ENCODE measurements around the gene DCAF16.
"Not testable (repeated sequence)": the region's sequence is repeated elsewhere in the genome, so short reads cannot be mapped to it uniquely, and the experiment has no call there.

DCAF16 gene

DNA sequence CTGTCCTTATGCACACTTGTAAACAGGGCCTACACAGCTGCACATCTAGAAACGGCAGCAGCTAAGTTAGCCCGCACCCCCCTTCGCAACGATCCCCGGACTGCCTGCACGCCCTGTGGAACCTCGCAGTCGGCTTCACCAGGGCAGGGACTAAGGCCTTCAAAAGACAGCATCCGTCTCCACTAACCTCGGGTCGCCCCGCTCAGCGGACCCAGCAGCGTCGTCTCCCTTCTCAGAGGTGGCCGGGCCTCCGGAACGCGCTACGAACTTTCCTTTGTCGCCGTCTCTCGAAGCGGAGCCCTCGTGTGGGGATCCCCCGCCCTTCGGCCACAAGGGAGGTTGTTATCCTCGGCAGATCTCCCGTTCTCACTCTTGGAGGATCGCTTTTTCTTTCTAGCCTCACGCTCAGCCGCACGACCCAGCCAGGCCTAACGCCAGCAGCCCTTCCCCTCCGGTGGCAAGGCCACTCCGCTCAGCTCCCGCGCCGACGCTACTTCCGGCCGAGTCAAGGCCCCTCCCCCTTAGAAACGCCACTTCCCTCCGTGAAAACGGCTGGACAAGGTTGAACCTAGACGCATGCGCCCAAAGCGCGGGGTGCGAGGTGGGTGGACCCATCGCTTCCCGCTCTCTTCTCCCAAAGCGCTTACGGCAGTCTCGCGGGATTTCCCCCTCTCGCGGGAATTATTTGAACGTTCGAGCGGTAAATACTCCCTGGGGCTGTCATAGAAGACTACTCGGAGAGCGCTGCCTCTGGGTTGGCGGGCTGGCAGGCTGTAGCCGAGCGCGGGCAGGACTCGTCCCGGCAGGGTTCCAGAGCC lies at the start of gene DCAF16, which contains the start of gene NCAPG:
Gene DCAF16, minus strand, starts transcription at position 498 of the 818 bp plus-strand sequence. CDS start 6,616 bp downstream, outside the sequence.
Gene NCAPG, plus strand, starts transcription at position 720 of the 818 bp plus-strand sequence. CDS start 99 bp downstream, outside the sequence.
- DNase-seq (ENCODE audit: low spot score) = peak; percentile 99

DNA sequence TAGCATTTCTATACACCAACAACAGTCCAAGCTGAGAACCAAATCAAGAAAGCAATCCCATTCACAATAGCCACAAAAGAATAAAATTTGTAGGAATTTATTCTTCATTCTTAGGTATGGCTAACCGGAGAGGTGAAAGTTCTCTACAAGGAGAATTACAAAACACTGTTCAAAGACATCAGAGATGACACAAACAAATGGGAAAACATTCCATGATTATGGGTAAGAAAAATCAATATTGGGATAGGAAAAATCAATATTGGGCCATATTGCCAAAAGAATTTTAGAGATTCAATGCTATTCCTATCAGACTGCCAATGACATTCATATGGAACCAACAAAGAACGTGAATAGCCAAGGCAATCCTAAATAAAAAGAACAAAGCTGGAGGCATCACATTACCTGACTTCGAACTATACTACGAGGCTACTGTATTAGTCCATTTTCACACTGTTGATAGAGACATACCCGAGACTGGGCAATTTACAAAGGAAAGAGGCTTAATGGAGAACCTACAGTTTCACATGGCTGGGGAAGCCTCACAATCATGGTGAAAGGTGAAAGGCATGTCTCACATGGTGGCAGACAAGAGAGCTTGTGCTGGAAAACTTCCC lies 49.3 kb upstream of the DCAF16 start:
- DNase-seq (ENCODE audit: low spot score) = no peak

DNA sequence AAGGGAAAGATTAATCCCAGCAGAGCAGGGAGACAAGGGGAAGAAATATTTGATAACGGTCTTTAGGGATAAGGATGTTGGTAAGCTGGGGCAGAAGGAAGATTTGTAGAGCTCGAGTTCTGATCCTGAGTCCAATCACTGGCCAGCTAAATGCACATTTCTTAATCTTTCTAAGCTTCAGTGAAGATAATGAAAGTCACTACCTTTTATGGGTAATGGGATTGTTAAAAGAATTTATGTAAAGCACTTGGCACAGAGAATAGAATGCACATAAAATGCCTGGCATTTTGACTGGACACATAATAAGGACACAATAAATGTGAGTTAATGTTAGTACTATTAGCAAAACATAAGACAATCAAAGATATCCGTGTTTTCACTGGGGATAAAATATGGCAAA lies 43.5 kb upstream of the DCAF16 start:
- DNase-seq (ENCODE audit: low spot score) = no peak

DNA sequence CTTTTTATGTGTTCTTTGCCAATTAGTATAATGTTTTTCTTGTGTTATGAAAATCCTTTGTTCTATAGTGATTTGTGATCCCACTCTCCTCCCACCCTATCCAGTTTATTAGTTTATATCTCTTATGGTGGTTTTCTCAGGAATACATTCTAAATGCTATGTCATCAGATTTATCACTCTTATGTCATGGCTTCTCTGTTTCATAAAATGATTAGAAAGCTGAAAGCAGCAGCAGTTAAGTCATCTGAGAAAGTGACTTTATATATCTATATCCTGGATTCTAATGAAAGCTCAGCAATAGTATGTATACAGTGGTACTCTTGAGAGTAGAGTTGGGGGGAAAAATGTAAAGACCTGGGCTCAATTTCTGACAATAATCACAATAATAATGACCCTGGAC lies 41.4 kb upstream of the DCAF16 start:
- DNase-seq (ENCODE audit: low spot score) = no peak

DNA sequence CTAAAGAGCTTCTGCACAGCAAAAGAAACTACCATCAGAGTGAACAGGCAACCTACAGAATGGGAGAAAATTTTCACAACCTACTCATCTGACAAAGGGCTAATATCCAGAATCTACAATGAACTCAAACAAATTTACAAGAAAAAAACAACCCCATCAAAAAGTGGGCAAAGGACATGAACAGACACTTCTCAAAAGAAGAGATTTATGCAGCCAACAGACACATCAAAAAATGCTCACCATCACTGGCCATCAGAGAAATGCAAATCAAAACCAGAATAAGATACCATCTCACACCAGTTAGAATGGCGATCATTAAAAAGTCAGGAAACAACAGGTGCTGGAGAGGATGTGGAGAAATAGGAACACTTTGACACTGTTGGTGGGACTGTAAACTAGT lies 39.7 kb upstream of the DCAF16 start:
- not testable (repeated sequence) for DNase-seq (ENCODE audit: low spot score)

DNA sequence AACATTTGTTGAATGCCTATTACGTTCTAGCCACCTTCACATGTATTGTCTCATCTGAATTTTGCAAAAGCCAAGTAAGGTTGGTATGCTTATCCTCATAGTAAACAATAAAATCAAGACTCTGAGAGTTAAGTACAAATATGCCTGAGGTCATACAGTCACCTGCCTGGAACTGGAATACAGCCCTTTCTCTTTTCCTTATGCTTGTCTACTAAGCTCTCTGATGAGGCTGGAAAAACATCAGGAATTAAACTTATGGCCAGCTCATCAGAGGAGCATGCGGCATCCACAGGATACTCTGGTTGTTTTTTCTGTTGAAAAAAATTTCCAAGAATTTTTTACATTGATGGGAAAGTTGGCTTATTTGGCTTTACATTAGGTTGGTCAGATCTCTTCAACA lies 35.7 kb upstream of the DCAF16 start:
- DNase-seq (ENCODE audit: low spot score) = no peak

DNA sequence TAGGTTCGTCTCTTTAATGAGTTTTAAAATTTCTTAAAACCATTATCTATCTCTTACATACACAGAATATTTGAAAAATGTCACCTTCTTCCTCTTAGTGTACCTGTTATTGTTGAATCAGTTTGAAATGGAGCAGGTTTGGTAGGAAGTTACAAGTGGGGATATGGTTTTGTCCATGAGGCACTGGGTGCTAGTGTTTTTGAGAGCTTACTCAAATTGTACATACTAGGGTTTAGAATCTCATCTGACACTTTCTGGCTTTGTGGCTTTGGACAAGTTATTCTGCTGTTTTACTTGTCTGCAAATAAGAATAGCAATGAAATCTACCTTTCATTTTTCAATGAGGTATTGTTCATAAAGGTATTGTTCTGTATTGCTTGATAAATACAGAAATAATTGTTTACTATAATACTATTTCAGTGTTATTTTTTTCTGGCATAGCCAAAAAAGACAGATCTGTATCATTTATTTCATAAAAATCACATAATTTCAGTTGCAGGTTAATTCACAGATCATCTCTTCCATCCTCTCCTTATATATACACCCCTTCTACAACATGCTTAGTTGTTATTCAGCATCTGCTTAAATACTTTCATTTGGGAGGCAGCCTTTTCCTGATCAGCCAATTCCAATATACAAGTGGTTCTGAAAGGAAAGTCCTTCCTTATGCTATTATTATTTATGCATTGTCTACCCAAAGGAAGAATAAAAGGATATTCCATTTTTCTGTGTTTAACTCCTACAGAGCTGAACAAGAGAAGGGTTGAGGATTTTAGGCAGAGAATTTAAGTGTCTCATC lies 13.5 kb upstream of the DCAF16 start:
- no peak for DNase-seq (ENCODE audit: low spot score)

DNA sequence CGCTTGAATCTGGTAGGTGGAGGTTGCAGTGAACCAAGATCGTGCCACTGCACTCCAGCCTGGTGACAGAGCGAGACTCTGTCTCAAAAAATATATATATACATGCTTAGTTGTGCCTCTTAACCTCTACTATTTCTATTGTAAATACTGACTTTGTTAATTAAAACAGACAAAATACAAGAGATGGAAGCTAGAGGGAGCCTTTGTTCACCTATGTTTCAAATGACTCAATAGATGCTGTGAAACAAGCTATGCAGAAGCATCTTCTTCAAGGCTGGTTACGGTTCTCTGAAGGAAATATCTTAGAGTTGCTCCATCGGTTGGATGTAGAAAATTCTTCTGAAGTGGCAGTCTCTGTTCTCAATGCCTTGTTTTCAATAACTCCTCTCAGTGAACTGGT lies 6.5 kb upstream of the DCAF16 start:
- DNase-seq (ENCODE audit: low spot score) = peak; percentile 17

DNA sequence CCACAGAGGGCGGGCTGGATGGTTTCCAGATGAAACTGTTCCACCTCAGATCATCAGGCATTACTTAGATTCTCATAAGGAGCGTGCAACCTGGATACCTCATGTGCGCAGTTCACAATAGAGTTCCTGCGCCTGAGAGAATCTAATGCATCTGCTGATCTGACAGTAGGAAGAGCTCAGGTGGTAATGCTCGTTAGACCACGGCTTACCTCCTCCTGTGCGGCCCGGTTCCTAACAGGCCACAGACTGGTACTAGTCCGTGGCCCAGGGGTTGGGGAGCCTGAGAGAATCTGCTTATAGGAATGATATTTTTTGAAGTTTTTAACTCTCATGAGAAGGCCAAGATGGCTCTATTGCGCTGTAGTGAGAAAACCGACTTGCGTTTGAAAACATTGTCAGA lies 5.6 kb upstream of the DCAF16 start:
- DNase-seq (ENCODE audit: low spot score) = no peak

DNA sequence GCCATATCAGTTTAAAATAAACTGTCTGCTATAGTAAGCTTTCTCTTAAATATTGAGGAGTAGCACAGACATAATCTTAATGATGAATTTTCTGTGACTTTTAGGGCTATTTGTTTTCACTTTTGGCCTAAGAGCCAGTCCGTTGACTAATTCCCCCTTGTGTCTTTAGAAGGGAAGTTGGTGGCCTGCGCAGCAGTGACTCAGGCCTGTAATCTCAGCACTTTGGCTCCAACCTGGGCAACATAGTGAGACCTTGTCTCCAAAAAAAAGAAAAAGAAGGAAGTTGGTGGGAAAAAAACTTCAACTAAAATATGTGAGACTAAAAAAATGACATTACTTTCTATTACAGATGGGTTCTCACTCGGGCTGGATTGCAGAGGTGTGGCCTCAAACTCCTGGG lies 3.6 kb upstream of the DCAF16 start:
- DNase-seq (ENCODE audit: low spot score) = no peak

DNA sequence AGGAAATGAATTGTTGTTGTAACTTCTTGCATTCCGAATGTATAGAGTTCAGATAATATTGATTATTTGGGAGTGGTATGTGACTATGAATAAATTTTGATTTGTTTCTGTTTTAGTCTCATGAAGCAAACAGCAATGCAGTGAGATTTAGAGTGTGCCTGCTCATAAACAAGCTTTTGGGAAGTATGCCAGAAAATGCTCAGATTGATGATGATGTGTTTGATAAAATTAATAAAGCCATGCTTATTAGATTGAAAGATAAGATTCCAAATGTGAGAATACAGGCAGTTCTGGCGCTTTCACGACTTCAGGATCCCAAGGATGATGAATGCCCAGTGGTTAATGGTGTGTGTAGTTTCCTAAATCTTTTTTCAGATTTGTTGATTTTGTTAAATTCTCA lies 2.2 kb upstream of the DCAF16 start:
- DNase-seq (ENCODE audit: low spot score) = no peak

DNA sequence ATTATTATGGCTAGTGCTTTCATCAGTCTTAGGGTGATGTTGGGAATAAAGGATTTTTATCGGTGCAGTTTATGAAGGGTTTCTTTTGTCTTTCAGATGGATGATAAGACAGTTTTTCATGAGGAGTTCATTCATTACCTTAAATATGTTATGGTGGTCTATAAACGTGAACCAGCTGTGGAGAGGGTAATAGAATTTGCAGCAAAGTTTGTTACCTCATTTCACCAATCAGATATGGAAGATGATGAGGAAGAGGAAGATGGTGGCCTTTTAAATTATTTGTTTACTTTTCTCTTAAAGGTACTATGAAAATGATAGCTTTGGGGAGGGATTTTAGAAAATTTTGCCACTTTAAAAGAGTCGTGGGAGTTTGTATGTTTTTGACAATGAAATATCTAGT lies 1.6 kb upstream of the DCAF16 start:
- no peak for DNase-seq (ENCODE audit: low spot score)

DNA sequence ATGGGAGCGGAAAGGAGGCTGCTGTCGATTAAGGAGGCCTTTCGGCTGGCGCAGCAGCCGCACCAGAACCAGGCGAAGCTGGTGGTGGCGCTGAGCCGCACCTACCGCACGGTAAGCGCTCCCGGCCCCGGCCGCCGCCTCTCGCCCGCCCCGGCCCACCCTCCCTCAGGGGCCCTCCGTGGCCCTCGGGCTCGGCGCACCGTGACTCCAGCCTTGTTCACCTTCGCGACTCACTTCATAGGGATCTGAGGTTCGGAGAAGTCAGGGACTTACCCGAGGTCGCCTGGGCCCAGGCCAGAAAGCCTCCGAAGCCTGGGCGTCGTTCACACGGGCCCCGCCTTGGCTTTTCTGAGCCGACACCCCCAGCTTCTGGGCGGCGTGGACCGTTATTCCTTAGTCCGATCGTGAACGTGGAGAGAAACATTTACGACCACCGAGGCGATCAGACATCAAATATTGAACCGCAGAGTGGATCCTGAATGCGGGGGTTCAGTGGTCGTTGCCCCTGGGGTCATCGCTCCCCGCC lies 584 bp upstream of the DCAF16 start:
- peak; percentile 65 for DNase-seq (ENCODE audit: low spot score)

DNA sequence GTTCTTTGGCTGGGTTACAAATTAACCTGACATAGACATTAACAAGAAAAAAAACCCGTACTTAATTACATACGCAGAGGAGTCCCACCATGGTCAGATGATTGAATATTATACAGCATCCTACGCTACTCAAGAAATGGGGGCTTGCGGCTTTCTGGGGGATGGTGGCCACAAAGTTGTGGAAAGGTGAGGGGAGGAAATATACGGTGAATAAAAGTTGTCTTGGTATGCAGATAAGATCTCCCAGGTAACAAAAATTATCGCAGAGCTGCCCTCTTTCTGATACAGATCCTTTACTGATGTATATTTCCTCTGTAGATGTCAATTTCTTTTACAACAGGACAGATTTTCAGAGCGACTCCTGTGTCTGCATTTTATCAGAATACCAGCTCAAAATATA lies 890 bp downstream of the DCAF16 start:
- DNase-seq (ENCODE audit: low spot score) = no peak

DNA sequence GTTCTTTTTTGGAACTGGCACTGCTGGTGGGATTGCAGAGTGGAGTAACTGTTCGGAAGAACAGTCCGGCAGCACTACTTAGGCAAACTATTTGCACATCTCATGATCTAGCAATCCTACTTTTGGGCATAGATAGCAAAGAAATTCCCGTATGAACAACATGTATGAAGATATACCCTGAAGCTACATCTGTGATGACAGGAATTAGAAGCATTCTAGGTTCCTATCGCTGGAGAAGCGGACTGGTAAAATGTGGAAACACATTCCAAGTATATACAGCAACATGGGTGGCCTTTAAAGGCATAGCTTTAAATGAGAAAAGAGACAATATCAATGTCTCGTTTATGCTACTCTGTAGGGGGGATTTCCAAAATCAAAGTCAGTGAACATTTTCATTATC lies 3.1 kb downstream of the DCAF16 start:
- DNase-seq (ENCODE audit: low spot score) = no peak

DNA sequence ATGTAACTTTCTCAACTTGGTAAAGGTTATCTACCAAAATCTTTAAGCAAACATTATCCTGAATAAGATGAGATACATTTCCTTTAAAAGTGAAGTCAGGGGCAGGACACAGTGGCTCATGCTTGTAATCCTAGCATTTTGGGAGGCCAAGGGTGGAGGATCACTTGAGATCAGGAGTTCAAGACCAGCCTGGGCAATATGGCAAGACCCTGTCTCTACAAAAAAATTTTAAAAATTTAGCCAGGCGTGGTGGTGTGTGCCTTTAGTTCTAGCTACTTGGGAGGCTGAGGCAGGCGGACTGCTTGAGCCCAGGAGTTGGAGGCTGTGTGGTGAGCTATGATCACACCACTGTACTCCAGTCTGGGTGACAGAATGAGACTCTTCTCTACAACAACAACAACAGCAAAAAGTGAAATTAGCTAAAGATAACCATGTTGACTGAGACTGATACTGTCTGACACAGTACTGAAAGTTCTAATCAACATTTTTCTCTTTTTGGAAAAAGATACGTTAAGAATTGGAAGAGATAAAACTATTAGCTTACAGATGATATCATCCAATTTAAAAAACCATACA lies 4.9 kb downstream of the DCAF16 start:
- DNase-seq (ENCODE audit: low spot score) = no peak

DNA sequence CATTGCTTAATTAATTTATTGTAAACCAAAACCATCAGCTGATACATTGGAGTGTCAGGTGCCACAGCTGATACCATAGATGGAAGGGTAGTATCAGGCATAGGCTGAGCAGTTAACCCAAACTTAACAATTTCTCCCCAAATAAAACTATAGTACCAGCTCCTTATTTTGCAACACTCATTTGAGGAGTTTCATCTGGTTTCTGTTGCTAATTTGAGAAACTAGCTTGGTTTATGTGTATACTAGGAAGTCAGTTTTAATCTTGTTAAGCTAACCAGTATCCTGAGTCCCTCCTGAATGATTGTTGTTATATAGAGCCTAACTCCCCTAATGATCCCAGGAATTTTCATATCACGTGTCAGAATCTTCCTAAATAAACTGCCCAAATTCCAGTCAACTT lies 12.7 kb downstream of the DCAF16 start:
- DNase-seq (ENCODE audit: low spot score) = no peak

DNA sequence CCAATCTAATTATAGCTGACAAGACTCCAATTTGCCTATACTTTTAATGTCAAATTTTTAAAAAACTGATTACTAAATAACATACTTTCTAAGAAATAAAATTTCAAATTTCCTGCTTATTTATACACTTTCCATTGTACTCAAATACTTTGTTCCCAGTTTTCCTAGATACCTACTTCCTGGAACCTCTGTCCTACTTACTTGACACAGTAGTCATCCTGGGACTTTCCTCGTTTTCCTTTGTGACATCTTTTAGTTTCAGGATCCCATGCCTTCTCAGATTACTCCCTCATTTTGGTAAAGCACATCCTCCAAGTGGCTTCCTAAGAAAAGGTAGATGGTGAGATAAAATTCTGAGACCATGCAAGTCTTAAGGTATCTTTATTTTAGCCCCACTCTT lies 15.8 kb downstream of the DCAF16 start:
- DNase-seq (ENCODE audit: low spot score) = no peak

DNA sequence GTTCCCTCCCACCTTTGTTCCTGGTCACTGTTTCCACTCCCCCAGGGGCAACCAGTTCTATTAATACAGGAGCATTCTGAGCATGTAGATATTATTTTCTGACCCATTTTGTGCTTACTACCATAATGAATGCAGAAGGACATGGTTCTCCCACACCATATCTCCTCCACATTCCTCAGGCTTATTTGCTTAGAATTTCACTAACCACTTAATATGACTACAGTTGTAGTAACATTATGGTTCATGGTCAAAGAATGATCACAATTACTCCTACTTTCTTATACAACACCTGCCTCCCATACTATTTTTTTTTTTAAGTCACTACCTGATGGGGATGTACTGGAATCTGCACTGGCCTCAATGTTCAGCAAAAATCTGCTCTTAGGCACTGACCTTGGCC lies 21.6 kb downstream of the DCAF16 start:
- DNase-seq (ENCODE audit: low spot score) = no peak

DNA sequence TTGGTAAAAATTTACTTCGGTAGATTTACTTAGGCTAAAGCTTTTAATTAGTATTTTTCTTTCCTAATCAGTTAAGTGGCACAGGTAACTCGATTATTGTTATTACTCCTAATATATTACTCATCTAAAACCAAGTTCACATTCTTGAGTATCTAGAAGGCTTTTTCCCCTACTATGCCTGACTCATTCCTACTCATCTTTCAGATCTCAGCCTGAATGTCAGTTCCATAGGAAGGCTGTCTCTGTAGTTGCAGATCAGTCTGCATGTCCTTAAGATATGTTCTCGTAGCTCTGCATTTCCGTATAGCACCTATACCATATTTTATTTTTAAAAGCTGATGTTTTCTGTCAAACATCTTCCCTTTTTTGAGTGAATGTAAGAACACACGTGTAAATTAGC lies 23.2 kb downstream of the DCAF16 start:
- DNase-seq (ENCODE audit: low spot score) = no peak

DNA sequence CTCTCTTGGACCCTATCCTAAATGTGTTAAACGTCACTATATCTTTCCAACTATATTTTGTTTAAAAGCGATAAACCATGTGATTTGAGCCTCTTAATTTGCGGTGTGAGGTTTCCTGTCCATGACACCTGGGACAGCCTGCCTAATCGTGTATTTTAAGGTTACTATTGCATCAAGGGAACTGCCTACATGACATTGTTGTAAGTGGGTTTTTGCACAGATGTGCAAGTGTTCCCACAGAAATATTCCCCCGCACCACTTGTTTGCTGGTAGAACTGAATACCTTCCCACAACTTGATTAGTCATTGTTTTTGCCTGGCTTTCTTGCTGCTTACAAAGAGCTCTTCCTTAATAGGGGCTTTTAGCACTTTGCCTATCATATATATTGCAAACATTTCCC lies 24.0 kb downstream of the DCAF16 start:
- DNase-seq (ENCODE audit: low spot score) = no peak

DNA sequence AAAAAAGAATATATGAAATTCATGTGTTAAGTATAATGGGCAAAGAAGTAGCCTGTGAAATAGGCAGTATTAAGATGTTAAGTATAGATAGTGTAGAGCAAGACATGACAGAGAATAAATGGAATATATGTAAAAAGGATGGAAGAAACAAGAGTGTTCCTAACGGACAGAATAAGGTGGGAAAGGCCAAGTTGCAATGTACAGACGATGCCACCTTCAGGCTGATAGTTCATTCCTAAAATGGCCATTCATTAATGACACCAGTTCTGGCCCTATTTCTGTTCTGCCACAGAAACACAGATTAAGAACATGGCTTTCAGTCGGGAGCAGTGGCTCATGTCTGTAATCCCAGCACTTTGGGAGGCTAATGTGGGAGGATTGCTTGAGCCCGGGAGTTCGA lies 24.7 kb downstream of the DCAF16 start:
- DNase-seq (ENCODE audit: low spot score) = no peak
